IPS-15b (cell line): ENCODE measurements around the gene OSBP2.
"Not testable (repeated sequence)": the region's sequence is repeated elsewhere in the genome, so short reads cannot be mapped to it uniquely, and the experiment has no call there.

Experiments
- H3K27me3 ChIP-seq: one replicate; pipeline ENCODE4 v1.6.1; 2013; ENCODE audit warnings: low read length; ENCODE audit not compliant: control insufficient read depth, insufficient read depth
- H3K36me3 ChIP-seq: one replicate; pipeline ENCODE4 v1.6.1; 2013; ENCODE audit warnings: low read length; ENCODE audit not compliant: control insufficient read depth, insufficient read depth
- H3K4me1 ChIP-seq: one replicate; pipeline ENCODE4 v1.6.1; 2013; ENCODE audit warnings: mild to moderate bottlenecking, low read length; ENCODE audit not compliant: control insufficient read depth, insufficient read depth
- H3K4me3 ChIP-seq: one replicate; pipeline ENCODE4 v1.5.1; 2013; ENCODE audit warnings: low read depth, low read length
- H3K9ac ChIP-seq: one replicate; pipeline ENCODE4 v1.6.1; 2013; ENCODE audit warnings: low read depth, mild to moderate bottlenecking, low read length
- H3K9me3 ChIP-seq: one replicate; pipeline ENCODE4 v1.6.1; 2013; ENCODE audit warnings: mild to moderate bottlenecking, low read length; ENCODE audit not compliant: control insufficient read depth, insufficient read depth

The OSBP2 gene

DNA sequence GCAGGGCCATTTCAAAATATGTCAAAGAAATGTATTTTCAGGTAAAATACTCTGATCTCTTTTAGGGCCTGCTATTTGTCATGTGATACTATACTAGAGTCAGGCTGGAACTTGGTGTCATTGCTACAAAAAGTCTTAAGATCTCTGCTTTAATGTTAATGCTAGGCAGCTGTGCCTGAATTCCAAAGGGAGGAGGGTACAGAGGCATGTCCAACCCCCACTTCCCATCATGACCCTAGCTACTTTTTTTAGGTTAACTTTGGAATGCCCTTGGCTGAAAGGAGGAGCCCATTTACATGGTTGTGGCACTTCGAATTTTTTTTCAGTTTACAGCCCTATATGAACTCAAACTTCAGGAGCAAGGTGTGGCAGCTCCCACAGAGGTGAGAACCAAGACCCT, 58.1 kb downstream of the OSBP2 start:
- no peaks in the 10 kb centered on the region for H3K27me3 ChIP-seq
- no peak overlapping the region for H3K9ac ChIP-seq
- H3K36me3 ChIP-seq = no peaks in the 10 kb centered on the region
- no peaks in the 10 kb centered on the region for H3K4me1 ChIP-seq
- no peaks in the 10 kb centered on the region for H3K9me3 ChIP-seq
- no peak overlapping the region for H3K4me3 ChIP-seq

DNA sequence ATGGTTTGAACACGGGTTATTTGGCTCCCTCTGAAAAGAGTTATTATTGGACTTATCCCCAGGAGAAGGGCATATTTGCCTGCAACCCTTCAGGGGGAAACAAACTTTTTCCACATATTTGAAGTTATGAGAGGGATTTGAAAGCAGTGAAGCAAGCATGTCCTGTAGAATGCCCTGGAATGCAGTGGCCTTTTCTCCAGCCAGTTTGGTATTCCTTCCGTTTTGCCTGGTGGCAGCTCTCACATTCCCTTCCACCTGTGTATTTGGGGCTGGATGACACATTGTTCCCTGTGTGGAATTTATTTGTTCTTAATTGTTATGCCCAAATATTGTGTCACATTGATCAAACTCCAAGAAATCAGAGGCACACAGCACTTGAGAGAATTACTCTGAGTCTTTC, 59.0 kb downstream of the OSBP2 start:
- no peaks in the 10 kb centered on the region for H3K36me3 ChIP-seq
- H3K9ac ChIP-seq = no peak overlapping the region

DNA sequence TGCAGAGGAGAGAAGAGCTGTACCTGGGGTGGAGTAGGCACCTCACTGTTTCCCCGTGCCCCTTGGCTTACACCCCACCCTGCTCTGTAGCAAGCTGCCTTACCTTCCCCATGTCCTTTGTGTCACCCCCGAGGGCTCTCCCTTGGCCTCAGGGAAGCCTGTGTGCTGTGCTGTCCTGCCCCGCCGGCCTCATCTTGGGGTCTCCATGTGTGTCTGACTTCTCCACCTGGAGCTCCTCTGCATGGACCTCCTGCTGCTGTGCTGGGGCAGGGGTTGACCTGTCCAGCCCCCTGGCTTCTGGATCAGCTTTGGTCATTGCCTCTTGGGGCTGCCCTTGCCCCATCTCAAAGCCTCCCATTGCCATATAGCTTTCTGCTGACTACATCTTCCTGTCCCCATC, 59.8 kb downstream of the OSBP2 start:
- Histone ChIP-seq H3K36me3 (no peaks in the 10 kb centered on the region), H3K4me1 (no peaks in the 10 kb centered on the region), H3K4me3 (no peak overlapping the region), H3K9me3 (no peaks in the 10 kb centered on the region), H3K9ac (no peak overlapping the region), H3K27me3 (no peaks in the 10 kb centered on the region)

More for the DNA sequence above, 59.0 kb downstream of the OSBP2 start:
- Histone ChIP-seq H3K4me3 (no peak overlapping the region), H3K27me3 (no peaks in the 10 kb centered on the region), H3K4me1 (no peaks in the 10 kb centered on the region), H3K9me3 (no peaks in the 10 kb centered on the region)

DNA sequence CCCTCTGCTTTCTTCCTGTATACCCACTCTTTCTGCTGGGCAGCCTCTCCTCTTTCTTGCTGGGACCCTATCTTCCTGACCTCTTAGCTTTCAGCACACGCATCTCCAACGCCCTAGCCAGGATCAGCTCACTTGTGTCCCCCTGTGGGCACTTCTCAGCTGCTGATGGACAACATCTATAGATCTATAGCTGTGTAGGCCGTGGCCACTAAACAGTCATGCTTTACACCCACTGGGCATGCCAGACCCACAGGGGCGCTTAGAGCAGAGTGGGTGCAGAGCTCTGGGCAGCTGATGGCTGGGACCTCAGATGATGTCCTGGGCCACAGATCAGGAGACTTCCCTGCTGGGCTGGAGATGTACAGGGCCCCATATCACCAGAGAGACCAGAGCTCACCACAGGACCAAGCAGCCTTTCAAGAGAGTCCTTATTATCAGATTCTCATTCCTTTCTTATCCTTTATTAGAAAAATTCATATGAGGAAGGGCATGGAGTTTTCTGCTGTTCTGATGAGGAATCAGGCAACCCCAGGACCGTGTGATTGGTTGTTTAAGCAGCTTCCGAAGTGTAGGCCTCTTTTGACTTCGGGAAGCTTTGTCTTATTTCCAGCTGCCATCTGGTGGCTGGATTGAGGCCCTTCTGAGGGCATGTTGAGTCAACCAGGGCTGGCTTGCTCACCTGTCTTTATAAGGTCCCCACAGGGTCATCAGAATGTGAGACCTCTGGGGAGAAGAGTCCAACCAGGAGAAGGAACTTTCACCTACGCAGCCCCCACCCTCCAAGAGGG, 60.5 kb downstream of the OSBP2 start:
- Histone ChIP-seq H3K27me3 (no peaks in the 10 kb centered on the region), H3K36me3 (no peaks in the 10 kb centered on the region), H3K9me3 (no peaks in the 10 kb centered on the region), H3K4me1 (no peaks in the 10 kb centered on the region), H3K9ac (no peak overlapping the region), H3K4me3 (no peak overlapping the region)

DNA sequence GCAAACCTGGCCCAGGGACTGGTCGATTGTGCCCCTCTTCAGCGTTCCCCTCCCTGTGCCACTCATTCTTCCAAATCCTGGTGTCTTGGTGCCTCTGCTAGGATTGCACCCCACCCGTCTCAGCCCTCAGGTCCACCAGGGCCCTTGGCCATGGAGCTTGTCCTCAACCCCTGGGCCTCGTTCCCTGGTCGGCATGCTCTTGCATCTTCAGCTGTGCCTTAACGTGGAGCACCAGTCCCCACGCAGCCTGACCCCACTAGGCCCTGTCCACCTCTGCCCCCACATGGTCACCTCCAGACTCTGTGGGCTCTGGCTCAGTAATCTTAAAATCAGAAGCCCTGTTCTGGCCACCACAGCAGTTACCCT, 61.1 kb downstream of the OSBP2 start:
- no peak overlapping the region for H3K9ac ChIP-seq

DNA sequence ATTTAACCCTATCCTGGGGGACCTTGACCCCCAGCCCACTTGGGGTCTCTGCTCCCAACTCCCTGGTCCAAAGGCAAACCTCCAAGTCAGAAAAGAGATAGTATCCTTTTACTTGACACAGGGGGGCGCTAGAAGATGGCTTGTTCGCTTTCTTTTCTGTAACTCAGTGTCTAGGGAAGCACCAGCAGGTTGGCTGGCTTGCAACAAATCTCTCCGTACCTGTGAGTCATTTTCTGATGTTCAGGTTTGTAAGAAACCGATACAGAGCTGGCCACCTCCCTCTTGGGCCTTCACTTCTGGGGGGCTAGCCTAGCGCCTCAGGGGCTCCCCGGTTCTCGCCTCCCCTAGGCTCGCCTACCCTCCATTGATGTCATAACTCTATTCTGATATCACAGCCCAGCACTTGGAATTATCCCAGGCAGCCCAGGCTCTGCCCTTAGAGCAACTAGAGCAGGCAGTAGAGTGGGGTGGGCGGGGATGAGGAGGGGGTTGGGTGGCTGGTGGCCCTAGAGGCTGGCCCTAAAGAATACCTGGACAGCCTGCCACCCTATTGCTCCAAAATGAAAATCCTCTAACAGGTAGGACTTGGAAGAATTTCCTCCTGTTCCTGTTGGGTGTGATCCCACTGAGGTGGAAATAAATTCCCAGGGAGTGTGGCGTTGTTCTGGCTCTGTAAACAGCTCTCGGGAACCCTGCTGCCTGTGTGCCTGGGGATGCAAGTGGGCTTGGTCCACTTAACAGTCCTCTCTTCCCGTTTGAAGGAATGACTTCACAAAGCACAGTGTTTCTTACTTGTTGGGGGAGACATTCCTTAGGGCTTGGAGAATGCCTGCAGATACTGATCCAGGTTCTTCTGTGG, 69.4 kb downstream of the OSBP2 start:
- Histone ChIP-seq H3K27me3 (no peaks in the 10 kb centered on the region), H3K36me3 (no peaks in the 10 kb centered on the region), H3K4me1 (no peaks in the 10 kb centered on the region), H3K9ac (no peak overlapping the region), H3K4me3 (no peak overlapping the region), H3K9me3 (no peaks in the 10 kb centered on the region)

More for the DNA sequence above, 61.1 kb downstream of the OSBP2 start:
- Histone ChIP-seq H3K27me3 (no peaks in the 10 kb centered on the region), H3K4me1 (no peaks in the 10 kb centered on the region), H3K9me3 (no peaks in the 10 kb centered on the region), H3K4me3 (no peak overlapping the region), H3K36me3 (no peaks in the 10 kb centered on the region)

DNA sequence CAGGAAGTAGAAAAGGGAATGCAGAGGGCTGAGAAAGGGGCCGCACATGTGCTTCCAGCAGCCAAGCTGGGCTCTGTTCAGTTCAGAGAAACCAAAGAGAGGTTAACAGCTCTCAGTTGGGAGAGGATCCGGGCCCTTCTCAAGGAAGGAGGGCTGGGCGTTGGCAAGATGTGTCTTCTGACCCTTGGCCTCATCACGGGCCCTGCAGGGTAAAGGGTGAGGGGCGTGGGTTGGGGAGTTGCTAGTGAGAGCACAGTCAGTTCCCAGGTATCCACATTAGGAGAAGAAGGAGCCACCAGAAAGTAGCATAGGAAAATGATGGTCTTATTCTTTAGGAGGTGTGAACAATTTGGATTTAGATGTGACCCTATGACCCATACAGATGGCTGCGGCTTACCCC, 73.0 kb downstream of the OSBP2 start:
- H3K4me3 ChIP-seq = no peak overlapping the region
- no peaks in the 10 kb centered on the region for H3K9me3 ChIP-seq
- H3K4me1 ChIP-seq = no peaks in the 10 kb centered on the region
- no peak overlapping the region for H3K9ac ChIP-seq
- H3K27me3 ChIP-seq = no peaks in the 10 kb centered on the region
- no peaks in the 10 kb centered on the region for H3K36me3 ChIP-seq

DNA sequence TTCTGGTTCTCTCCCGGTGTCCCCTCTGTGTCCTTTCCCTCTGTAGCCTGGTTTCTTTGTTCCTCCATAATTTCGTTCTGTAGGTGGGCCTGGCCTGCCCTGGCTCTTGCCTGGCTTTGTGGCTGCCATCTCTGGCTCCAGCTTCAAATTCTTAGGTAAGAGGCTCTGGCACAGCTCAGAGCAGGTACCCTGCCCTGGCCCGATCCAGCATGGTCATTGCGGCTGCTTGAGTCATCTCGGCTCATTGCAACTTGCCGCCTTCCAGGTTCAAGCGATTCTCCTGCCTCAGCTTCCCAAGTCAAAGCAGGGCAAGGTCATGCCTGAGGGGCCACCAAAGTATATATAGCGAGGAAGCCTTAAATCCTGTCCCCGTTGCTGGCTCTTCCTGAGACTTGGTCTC, 76.0 kb downstream of the OSBP2 start:
- Histone ChIP-seq H3K36me3 (no peaks in the 10 kb centered on the region), H3K9me3 (no peaks in the 10 kb centered on the region), H3K4me1 (no peaks in the 10 kb centered on the region), H3K27me3 (no peaks in the 10 kb centered on the region), H3K4me3 (no peak overlapping the region), H3K9ac (no peak overlapping the region)

DNA sequence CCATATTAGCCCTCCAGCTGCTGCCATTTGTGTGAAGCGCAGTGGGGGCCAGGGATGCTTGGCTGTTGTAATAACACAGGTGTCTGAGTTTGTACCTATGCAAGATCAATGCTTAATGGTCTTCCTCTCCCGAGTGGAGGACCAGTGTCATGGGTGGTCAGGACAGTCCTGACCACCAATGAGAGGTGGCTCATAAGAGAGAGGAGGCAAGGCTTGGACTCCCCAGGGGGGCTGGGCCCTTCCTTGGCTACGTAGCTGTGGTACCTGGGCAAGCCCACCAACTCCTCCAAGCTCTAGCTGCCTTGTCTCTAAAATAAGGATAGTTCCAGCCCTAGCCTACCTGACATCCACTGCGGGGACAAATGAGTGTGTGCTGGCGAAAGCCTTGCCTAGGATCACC, 79.2 kb downstream of the OSBP2 start:
- no peaks in the 10 kb centered on the region for H3K27me3 ChIP-seq
- no peaks in the 10 kb centered on the region for H3K9me3 ChIP-seq
- H3K4me1 ChIP-seq = no peaks in the 10 kb centered on the region
- H3K4me3 ChIP-seq = no peak overlapping the region
- H3K9ac ChIP-seq = no peak overlapping the region
- no peaks in the 10 kb centered on the region for H3K36me3 ChIP-seq

DNA sequence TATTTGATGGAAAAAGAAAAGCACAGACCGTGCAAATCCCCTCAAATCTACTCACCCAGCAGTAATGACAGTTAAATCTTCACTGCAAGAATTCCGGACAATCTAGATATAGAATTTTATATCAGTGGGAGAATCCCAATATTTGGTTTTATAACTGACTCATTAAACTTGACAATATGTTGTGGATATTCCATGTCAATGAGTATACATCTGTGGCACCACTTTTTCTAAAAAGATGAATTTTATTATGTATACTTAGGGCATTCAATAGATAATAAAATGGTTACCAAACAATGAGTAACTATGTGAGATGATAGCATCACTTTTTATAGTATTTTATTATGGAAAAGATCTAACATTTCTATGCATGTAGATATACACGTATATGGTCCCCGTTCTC, 79.9 kb downstream of the OSBP2 start:
- Histone ChIP-seq H3K9me3 (no peaks in the 10 kb centered on the region), H3K36me3 (no peaks in the 10 kb centered on the region), H3K27me3 (no peaks in the 10 kb centered on the region), H3K4me1 (no peaks in the 10 kb centered on the region), H3K9ac (no peak overlapping the region), H3K4me3 (no peak overlapping the region)

DNA sequence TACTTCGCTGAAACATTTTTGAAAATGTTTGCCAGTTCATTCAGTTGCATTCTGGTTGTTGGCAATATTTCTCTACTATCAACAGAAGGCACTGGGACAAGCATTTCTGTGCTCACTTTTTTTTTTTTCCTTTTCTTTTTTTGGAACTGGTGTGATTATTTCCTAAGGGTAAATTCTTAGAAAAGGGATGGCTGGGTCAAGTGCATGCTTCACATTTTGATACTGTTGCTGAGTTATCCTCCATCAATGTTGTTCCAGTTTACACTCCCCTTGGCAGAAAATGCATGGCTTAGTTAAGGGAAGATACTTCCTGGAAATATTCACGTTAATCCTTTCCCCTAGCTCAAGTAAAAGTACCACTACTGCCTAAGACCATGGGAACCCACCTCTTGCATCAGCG, 81.8 kb downstream of the OSBP2 start:
- Histone ChIP-seq H3K27me3 (no peaks in the 10 kb centered on the region), H3K9ac (no peak overlapping the region), H3K9me3 (no peaks in the 10 kb centered on the region), H3K4me3 (no peak overlapping the region), H3K4me1 (no peaks in the 10 kb centered on the region), H3K36me3 (no peaks in the 10 kb centered on the region)

DNA sequence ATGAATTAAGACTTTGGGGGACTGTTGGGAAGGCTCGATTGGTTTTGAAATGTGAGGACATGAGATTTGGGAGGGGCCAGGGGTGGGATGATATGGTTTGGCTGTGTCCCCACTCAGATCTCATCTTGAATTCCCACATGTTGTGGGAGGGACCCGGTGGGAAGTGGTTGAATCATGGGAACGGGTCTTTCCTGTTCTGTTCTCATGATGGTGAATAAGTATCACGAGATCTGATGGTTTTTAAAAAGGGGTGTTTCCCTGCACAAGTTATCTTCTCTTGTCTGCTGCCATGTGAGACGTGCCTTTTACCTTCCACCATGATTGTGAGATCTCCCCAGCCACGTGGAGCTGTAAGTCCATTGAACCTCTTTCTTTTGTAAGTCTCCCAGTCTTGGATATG, 82.5 kb downstream of the OSBP2 start:
- not testable (repeated sequence) for H3K4me3 ChIP-seq, H3K36me3 ChIP-seq, H3K27me3 ChIP-seq, H3K4me1 ChIP-seq, H3K9ac ChIP-seq, H3K9me3 ChIP-seq
